Tibial artery (tissue), 4 donors: Measurements from ENCODE around the gene TUBE1.

Experiments
- DNase-seq, 2 donors: peaks; one replicate each; pipeline ENCODE4 v3.0.0-alpha.2; 2019
- H3K27ac ChIP-seq, 2 donors: fragments of 200-600 bp; sonication (generic) in 1 of 2; 1 replicate in 1 of 2; 2 replicates in 1 of 2; pipeline ENCODE4 v1.5.1; 2018 to 2019; ENCODE audit warnings: mild to moderate bottlenecking in 1 of 2
- H3K27me3 ChIP-seq, 2 donors: fragments of 200-600 bp; sonication (generic) in 1 of 2; one replicate each; pipeline versions ENCODE4 v1.5.1 to v1.6.0; 2016 to 2019
- H3K36me3 ChIP-seq, 3 donors: fragments of 200-600 bp; sonication (generic) in 2 of 3; one replicate each; pipeline ENCODE4 v1.5.1; 2016 to 2019; ENCODE audit warnings: mild to moderate bottlenecking in 2 of 3
- H3K4me1 ChIP-seq, 4 donors: fragments of 200-600 bp; sonication (generic) in 2 of 4; 1 replicate in 3 of 4; 2 replicates in 1 of 4; pipeline ENCODE4 v1.5.1; 2016 to 2019
- H3K4me3 ChIP-seq, 2 donors: fragments of 200-600 bp; sonication (generic) in 1 of 2; 1 replicate in 1 of 2; 2 replicates in 1 of 2; pipeline ENCODE4 v1.5.1; 2018 to 2019; ENCODE audit warnings: mild to moderate bottlenecking in 2 of 2
- H3K9me3 ChIP-seq, 3 donors: fragments of 200-600 bp; sonication (generic) in 1 of 3; one replicate each; pipeline ENCODE4 v1.5.1; 2016 to 2019
- intact Hi-C: fragments of 100-400 bp; cut with DNase I; formaldehyde crosslinking; loops from one replicate; pipeline ENCODE4 v1.15.0; 2023; ENCODE audit warnings: low total_unique reads
- TF ChIP-seq, protein P1 (sequence below), 2 experiments: fragments of 200-600 bp in 1 of 2; fragments of 450-650 bp in 1 of 2; IDR thresholded peaks; one replicate each; pipeline ENCODE4 v1.5.1; 2017 to 2019; ENCODE audit warnings: antibody characterized with exemption in 2 of 2, mild to moderate bottlenecking in 1 of 2, moderate library complexity in 1 of 2

The TUBE1 gene, protein sequence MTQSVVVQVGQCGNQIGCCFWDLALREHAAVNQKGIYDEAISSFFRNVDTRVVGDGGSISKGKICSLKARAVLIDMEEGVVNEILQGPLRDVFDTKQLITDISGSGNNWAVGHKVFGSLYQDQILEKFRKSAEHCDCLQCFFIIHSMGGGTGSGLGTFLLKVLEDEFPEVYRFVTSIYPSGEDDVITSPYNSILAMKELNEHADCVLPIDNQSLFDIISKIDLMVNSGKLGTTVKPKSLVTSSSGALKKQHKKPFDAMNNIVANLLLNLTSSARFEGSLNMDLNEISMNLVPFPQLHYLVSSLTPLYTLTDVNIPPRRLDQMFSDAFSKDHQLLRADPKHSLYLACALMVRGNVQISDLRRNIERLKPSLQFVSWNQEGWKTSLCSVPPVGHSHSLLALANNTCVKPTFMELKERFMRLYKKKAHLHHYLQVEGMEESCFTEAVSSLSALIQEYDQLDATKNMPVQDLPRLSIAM

DNA sequence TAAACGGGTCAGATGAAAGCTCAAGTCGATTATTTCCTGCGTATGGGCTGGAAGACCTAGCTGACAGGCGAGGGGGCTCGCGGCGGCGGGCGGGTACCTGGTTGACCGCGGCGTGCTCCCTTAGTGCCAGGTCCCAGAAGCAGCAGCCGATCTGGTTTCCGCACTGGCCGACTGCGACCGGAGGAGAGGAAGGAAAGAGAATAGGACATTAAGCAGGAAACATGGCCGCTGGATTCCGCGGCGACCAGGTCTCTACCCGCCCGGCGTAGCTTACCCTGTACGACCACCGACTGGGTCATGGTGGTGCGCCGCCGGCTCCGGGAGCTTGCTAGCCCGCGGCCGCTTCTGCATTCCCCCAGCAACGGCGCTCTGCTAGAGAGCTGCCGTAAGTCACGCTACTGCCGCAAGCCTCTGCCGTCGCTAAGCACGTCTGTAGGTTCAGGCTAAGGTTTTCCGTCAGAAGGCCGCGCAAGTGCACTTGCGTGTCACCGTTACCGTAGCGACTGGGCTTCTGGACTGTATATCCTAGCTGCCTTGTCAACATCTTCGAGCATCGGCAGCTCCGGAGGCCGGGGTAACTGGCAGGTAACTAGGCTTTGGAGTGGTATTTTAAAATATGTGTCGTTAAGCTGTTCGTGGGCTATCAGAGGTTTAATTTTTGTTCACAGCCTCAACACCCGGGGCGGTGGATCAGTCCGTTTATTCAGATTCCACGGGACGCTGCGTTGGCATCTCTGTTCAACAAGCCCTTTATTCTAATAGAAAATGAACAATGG is at the start of gene TUBE1, which contains the start of gene FAM229B:
TUBE1 (minus strand) TSS at position 347 of the 776 bp plus-strand sequence; CDS start at position 299, 48 bp downstream.
FAM229B (plus strand) TSS at position 456 of the 776 bp plus-strand sequence. CDS start 11,693 bp downstream, outside the sequence.
- Histone ChIP-seq H3K4me1 (peaks cover 0 to 18% (median 6%) of the 10 kb centered on the region in 4 donors), H3K27me3 (no peaks in the 10 kb centered on the region), H3K27ac (peak within 1 kb of the TSS; percentile 86 to 88), H3K36me3 (peaks cover 8 to 31% (median 12%) of the 10 kb centered on the region in 3 donors), H3K4me3 (peak within 1 kb of the TSS; percentile 81 to 88), H3K9me3 (no peaks in the 10 kb centered on the region)
- intact Hi-C loops: no loop called here
- TF ChIP-seq, protein P1, sequence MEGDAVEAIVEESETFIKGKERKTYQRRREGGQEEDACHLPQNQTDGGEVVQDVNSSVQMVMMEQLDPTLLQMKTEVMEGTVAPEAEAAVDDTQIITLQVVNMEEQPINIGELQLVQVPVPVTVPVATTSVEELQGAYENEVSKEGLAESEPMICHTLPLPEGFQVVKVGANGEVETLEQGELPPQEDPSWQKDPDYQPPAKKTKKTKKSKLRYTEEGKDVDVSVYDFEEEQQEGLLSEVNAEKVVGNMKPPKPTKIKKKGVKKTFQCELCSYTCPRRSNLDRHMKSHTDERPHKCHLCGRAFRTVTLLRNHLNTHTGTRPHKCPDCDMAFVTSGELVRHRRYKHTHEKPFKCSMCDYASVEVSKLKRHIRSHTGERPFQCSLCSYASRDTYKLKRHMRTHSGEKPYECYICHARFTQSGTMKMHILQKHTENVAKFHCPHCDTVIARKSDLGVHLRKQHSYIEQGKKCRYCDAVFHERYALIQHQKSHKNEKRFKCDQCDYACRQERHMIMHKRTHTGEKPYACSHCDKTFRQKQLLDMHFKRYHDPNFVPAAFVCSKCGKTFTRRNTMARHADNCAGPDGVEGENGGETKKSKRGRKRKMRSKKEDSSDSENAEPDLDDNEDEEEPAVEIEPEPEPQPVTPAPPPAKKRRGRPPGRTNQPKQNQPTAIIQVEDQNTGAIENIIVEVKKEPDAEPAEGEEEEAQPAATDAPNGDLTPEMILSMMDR (IDR thresholded peaks at IDR 0.05): no peak
- DNase-seq: peak; percentile 92 to 95

DNA sequence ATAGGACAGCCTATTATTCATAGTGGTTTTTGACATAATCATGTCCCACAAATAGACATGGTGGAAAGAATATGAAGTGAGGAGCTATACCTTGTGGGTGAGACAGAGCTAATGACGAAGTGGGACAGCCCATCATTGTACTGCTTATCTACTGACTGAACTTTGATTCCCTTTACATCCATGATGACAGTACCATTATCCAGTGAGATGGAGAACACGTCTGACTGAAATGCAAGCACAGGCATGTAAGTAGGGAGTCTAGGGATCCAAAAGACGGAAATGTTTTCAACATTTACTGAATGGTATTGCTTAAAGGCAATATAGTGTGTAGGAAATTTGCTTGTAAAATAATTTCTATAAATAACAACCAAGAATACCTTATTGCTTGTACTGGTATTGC is 43.6 kb upstream of the TUBE1 start:
- intact Hi-C loops: no loop called here
- Histone ChIP-seq H3K9me3 (no peaks in the 10 kb centered on the region), H3K4me1 (no peaks in the 10 kb centered on the region), H3K27ac (peak overlapping the region in 1 of 2 donors; percentile 53), H3K27me3 (no peaks in the 10 kb centered on the region), H3K4me3 (no peak overlapping the region), H3K36me3 (peaks cover 61 to 83% (median 70%) of the 10 kb centered on the region in 3 donors)
- TF ChIP-seq, protein P1 (IDR thresholded peaks at IDR 0.05): no peak
- DNase-seq: no peak

DNA sequence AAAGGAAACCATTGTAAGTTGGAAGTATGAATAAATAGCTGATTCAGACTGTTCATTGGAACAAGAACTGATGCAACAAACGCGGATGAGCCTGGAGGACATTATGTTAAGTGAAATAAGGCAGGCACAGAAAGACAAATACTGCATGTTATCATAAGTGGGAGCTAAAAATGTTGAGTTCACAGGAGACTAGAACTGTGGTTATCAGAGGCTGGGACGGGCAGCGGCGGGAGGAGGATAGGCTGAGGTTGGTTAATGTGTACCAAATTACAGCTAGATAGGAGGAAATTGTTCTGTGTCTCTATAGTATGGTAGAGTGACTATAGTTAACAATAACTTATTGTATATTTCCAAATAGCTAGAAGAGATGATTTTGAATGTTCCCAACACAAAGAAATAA is 40.9 kb upstream of the TUBE1 start:
- TF ChIP-seq, protein P1 (IDR thresholded peaks at IDR 0.05): no peak
- Histone ChIP-seq H3K4me1 (no peaks in the 10 kb centered on the region), H3K27me3 (no peaks in the 10 kb centered on the region), H3K36me3 (peaks cover 50 to 69% (median 61%) of the 10 kb centered on the region in 3 donors), H3K4me3 (no peak overlapping the region), H3K9me3 (no peaks in the 10 kb centered on the region), H3K27ac (no peak overlapping the region)
- intact Hi-C loops: no loop called here
- no peak for DNase-seq

DNA sequence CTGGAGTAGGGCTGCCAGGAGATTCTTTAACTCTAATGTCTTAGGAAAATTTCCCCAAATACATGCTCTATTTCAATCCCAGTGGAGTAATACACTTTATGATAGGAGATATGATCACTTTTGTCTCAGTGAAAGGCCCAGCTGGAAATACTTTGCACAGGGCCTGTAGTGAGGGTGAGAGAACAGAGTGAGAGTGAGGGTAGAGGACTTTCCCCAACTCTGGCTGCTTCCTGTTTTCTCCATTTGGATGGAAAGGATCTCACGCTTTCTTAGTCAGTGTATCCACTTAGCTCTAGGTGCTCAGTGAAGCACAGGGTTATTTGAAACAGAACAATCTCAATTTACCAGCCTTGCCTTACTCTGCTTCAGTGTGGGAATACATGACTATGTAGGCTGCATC is 36.7 kb upstream of the TUBE1 start:
- no peak overlapping the region for H3K27ac ChIP-seq
- TF ChIP-seq, protein P1 (IDR thresholded peaks at IDR 0.05): no peak
- H3K4me1 ChIP-seq: no peaks in the 10 kb centered on the region

DNA sequence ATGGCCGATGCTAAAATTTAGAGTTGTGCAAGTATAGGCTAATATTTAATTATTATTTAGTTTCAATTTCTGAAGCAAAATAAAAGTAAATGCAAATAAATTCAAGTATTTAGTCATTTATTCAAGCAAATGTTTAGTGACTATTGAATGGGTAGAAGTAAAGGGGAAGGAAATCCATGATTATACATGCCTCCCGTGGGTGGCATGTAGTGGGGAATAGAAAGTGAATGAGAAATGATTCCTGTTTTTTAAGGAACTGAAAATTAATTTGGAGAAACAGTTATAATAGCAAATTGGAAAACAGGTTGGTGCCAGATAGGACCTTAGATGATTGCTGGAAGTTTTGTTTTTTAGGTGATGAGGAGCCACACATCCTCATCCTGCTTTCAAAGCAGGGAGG is 35.5 kb upstream of the TUBE1 start:
- TF ChIP-seq, protein P1 (IDR thresholded peaks at IDR 0.05): no peak
- Histone ChIP-seq H3K27me3 (no peaks in the 10 kb centered on the region), H3K27ac (no peak overlapping the region), H3K4me3 (no peak overlapping the region), H3K36me3 (peaks cover 57 to 76% (median 75%) of the 10 kb centered on the region in 3 donors), H3K9me3 (no peaks in the 10 kb centered on the region), H3K4me1 (no peaks in the 10 kb centered on the region)
- no peak for DNase-seq
- intact Hi-C loops: no loop called here

More for the DNA sequence above, 36.7 kb upstream of the TUBE1 start:
- intact Hi-C loops: no loop called here
- Histone ChIP-seq H3K4me3 (no peak overlapping the region), H3K9me3 (no peaks in the 10 kb centered on the region), H3K36me3 (peaks cover 55 to 78% (median 74%) of the 10 kb centered on the region in 3 donors), H3K27me3 (no peaks in the 10 kb centered on the region)
- no peak for DNase-seq
